Breast epithelium (tissue), 4 donors: ENCODE measurements around the gene LDLRAD4. TPM values are rescaled to one million over a fixed set of nuclear protein-coding genes. Genes with fewer than 3 reads are reported as not detected.

Experiments used
- DNase-seq, 2 donors: peaks; one replicate each; pipeline ENCODE4 v3.0.0-alpha.2; 2019; ENCODE audit warnings: low spot score in 2 of 2
- H3K27ac ChIP-seq, 2 donors: fragments of 200-600 bp; sonication (generic) in 1 of 2; one replicate each; pipeline ENCODE4 v1.5.1; 2016 to 2019; ENCODE audit warnings: mild to moderate bottlenecking in 1 of 2
- H3K27me3 ChIP-seq, 2 donors: fragments of 200-600 bp; sonication (generic) in 1 of 2; one replicate each; pipeline versions ENCODE4 v1.5.1 to v1.6.0; 2017 to 2019; ENCODE audit warnings: control low read depth in 1 of 2, mild to moderate bottlenecking in 1 of 2
- H3K36me3 ChIP-seq: fragments of 200-600 bp; one replicate; pipeline ENCODE4 v1.5.1; 2019
- H3K4me1 ChIP-seq, 2 donors: fragments of 200-600 bp; sonication (generic); one replicate each; pipeline ENCODE4 v1.5.1; 2016 to 2019; ENCODE audit warnings: control low read depth in 1 of 2
- H3K4me3 ChIP-seq, 3 donors: fragments of 200-600 bp; sonication (generic); 1 replicate in 2 of 3; 2 replicates in 1 of 3; pipeline ENCODE4 v1.5.1; 2016 to 2019; ENCODE audit warnings: mild to moderate bottlenecking in 3 of 3, moderate library complexity in 2 of 3
- H3K9me3 ChIP-seq, 2 donors: fragments of 200-600 bp; sonication (generic) in 1 of 2; one replicate each; pipeline ENCODE4 v1.5.1; 2016 to 2019; ENCODE audit warnings: control low read depth in 1 of 2
- POLR2A ChIP-seq: fragments of 450-650 bp; IDR thresholded peaks from one replicate; pipeline ENCODE4 v1.6.1; 2016; ENCODE audit warnings: antibody characterized with exemption, mild to moderate bottlenecking, moderate library complexity
- POLR2AphosphoS5 ChIP-seq, 3 donors: sonication (generic); formaldehyde crosslinking; IDR thresholded peaks; one replicate each; pipeline ENCODE4 v1.6.1; 2017; ENCODE audit warnings: antibody characterized with exemption in 3 of 3
- intact Hi-C: fragments of 100-400 bp; cut with DNase I; formaldehyde crosslinking; loops from one replicate; pipeline ENCODE4 v1.15.1; 2023; ENCODE audit warnings: low total_unique reads
- total RNA-seq, 3 donors: library from RNA; depleted of rRNA; stranded (reverse); fragments of >200 nt; gene quantifications; one replicate each; pipeline ENCODE4 v1.1.0, GENCODE V29; 2016
- TF ChIP-seq, protein P1 (sequence below), 3 donors: fragments of 450-650 bp; IDR thresholded peaks; one replicate each; pipeline ENCODE4 v1.5.1; 2016 to 2017; ENCODE audit warnings: antibody characterized with exemption in 3 of 3, mild to moderate bottlenecking in 3 of 3, moderate library complexity in 3 of 3

LDLRAD4 gene
- total RNA-seq, 3 donors from 2014 or later, result 28.5 to 94.3 (median 42.9) TPM

- no peak for DNase-seq
- intact Hi-C loops, result no loop called here
- H3K27me3 ChIP-seq, result no peaks in the 10 kb centered on the region
Measured at GRCh38 chr18:13201292-13201691, 17.3 kb upstream of the LDLRAD4 start.

DNA sequence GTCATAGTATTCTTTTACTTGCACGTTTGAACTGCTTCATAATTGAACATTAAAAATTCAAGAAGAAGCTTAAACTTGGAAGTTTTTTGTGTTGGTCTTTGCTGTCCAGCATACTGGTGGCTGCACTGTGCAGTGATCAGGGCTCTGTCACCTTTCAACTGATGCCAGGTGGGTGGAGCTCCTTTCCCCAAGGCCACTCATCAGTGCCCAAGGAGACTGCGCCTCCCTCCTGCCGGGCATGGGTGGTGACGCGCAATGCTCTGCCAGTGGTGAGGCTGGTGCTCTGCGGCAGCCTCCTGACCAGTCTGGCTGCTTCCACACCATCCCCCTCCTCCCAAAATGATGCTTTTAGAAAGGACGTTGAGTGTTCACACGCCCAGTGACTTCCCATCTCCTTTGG, 16.0 kb upstream of the LDLRAD4 start:
- H3K4me1 ChIP-seq, result no peaks in the 10 kb centered on the region
- intact Hi-C loops, result no loop called here
- no peak overlapping the region for H3K4me3 ChIP-seq
- no peak overlapping the region for H3K27ac ChIP-seq
- no peaks in the 10 kb centered on the region for H3K27me3 ChIP-seq
- DNase-seq, result no peak
- no peaks in the 10 kb centered on the region for H3K36me3 ChIP-seq
- peaks cover 9 to 18% of the 10 kb centered on the region in 2 donors for H3K9me3 ChIP-seq
- TF ChIP-seq POLR2AphosphoS5 (IDR thresholded peaks at IDR 0.05) (no peak), POLR2A (no peak)
- TF ChIP-seq, protein P1, sequence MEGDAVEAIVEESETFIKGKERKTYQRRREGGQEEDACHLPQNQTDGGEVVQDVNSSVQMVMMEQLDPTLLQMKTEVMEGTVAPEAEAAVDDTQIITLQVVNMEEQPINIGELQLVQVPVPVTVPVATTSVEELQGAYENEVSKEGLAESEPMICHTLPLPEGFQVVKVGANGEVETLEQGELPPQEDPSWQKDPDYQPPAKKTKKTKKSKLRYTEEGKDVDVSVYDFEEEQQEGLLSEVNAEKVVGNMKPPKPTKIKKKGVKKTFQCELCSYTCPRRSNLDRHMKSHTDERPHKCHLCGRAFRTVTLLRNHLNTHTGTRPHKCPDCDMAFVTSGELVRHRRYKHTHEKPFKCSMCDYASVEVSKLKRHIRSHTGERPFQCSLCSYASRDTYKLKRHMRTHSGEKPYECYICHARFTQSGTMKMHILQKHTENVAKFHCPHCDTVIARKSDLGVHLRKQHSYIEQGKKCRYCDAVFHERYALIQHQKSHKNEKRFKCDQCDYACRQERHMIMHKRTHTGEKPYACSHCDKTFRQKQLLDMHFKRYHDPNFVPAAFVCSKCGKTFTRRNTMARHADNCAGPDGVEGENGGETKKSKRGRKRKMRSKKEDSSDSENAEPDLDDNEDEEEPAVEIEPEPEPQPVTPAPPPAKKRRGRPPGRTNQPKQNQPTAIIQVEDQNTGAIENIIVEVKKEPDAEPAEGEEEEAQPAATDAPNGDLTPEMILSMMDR (IDR thresholded peaks at IDR 0.05), result no peak

More at GRCh38 chr18:13201292-13201691, 17.3 kb upstream of the LDLRAD4 start:
- H3K4me3 ChIP-seq, result no peak overlapping the region
- H3K9me3 ChIP-seq, result peaks cover 9 to 18% of the 10 kb centered on the region in 2 donors
- no peak overlapping the region for H3K27ac ChIP-seq
- TF ChIP-seq, protein P1 (IDR thresholded peaks at IDR 0.05), result no peak
- no peak for TF ChIP-seq POLR2AphosphoS5 (IDR thresholded peaks at IDR 0.05)
- no peak for TF ChIP-seq POLR2A
- no peaks in the 10 kb centered on the region for H3K36me3 ChIP-seq
- H3K4me1 ChIP-seq, result no peaks in the 10 kb centered on the region

DNA sequence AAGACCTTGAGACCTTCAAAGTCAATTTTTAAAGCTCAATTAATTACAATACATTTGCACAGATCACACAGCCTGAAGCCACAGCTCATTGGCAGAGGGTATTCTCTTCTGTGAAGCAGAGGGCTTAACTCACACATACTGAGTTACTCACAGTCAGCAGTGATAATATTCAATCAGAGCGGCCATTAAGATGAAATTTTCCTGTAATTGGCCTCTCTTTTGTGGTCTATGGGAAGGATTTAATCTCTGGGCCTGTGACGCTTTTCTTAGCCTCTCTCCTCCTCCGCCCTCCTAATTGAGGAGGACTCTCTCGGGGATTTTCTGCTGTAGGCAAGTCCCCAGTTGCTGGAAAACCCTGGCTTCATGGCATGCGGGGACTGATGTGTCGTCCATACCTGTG, 12.3 kb upstream of the LDLRAD4 start:
- Histone ChIP-seq H3K4me1 (no peaks in the 10 kb centered on the region), H3K27ac (no peak overlapping the region), H3K9me3 (no peaks in the 10 kb centered on the region), H3K4me3 (no peak overlapping the region), H3K36me3 (no peaks in the 10 kb centered on the region), H3K27me3 (no peaks in the 10 kb centered on the region)
- DNase-seq, result no peak
- intact Hi-C loops, result no loop called here
- TF ChIP-seq POLR2AphosphoS5 (IDR thresholded peaks at IDR 0.05), result no peak
- no peak for TF ChIP-seq POLR2A
- TF ChIP-seq, protein P1 (IDR thresholded peaks at IDR 0.05), result no peak

- Histone ChIP-seq H3K4me1 (no peaks in the 10 kb centered on the region), H3K27ac (no peak overlapping the region), H3K36me3 (no peaks in the 10 kb centered on the region), H3K4me3 (no peak overlapping the region), H3K27me3 (no peaks in the 10 kb centered on the region), H3K9me3 (no peaks in the 10 kb centered on the region)
- intact Hi-C loops, result no loop called here
- no peak for DNase-seq
- no peak for TF ChIP-seq POLR2AphosphoS5 (IDR thresholded peaks at IDR 0.05)
- no peak for TF ChIP-seq POLR2A
Measured at GRCh38 chr18:13207294-13207693, 11.3 kb upstream of the LDLRAD4 start.

DNA sequence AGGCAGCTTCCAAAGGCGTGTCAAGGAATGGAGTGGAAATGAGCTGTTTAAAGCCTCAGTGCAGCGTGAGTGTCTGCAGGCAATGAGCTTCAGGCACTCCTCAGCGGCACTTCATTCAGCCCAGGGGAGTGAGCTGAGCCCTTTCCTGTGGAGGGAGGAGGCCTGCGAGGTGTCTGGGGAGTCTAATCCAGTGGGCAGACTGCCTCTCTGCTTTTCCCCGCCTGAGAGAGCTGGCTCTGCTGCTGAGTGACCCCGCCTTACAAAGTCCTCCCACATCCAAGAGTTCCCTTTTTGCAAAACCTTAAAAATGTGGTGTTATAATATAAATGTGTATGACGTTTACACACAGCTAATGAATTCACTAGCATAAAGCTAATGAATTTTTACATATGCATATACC, 7.0 kb upstream of the LDLRAD4 start:
- no peak for DNase-seq
- H3K27me3 ChIP-seq, result no peaks in the 10 kb centered on the region
- H3K4me1 ChIP-seq, result peaks cover 0 to 2% of the 10 kb centered on the region in 2 donors
- no peaks in the 10 kb centered on the region for H3K36me3 ChIP-seq
- H3K4me3 ChIP-seq, result no peak overlapping the region
- intact Hi-C loops, result no loop called here
- no peak for TF ChIP-seq POLR2A
- TF ChIP-seq POLR2AphosphoS5 (IDR thresholded peaks at IDR 0.05), result no peak
- TF ChIP-seq, protein P1 (IDR thresholded peaks at IDR 0.05), result no peak
- no peak overlapping the region for H3K27ac ChIP-seq
- no peaks in the 10 kb centered on the region for H3K9me3 ChIP-seq
